Body of pancreas (tissue), 4 donors: Measurements from ENCODE around the gene AGAP1. TPM values are rescaled to one million over a fixed set of nuclear protein-coding genes. Genes with fewer than 3 reads are reported as not detected.

Source experiments
- ATAC-seq: fragments of 150-250 bp; one replicate; pipeline ENCODE4 v1.9.1; 2016
- DNase-seq, 4 donors: peaks; one replicate each; pipeline ENCODE4 v3.0.0-alpha.2; 2019
- H3K27ac ChIP-seq, 4 donors: fragments of 200-600 bp; sonication (generic); 1 replicate in 3 of 4; 2 replicates in 1 of 4; pipeline versions ENCODE4 v1.5.1 to v1.6.1; 2016 to 2019; ENCODE audit warnings: mild to moderate bottlenecking in 1 of 4, mixed read lengths in 1 of 4, moderate library complexity in 1 of 4
- H3K27me3 ChIP-seq, 2 donors: fragments of 200-600 bp; sonication (generic); one replicate each; pipeline ENCODE4 v1.6.0; 2016; ENCODE audit warnings: mild to moderate bottlenecking in 1 of 2
- H3K36me3 ChIP-seq, 2 donors: fragments of 200-600 bp; sonication (generic); replicated peaks in 1 of 2; 2 replicates each; pipeline ENCODE4 v1.5.1; 2016; ENCODE audit warnings: low read depth in 2 of 2; ENCODE audit not compliant: insufficient read depth in 1 of 2
- H3K4me1 ChIP-seq: fragments of 200-600 bp; sonication (generic); one replicate; pipeline ENCODE4 v1.6.0; 2016
- H3K4me3 ChIP-seq, 2 donors: fragments of 200-600 bp; sonication (generic); 1 replicate in 1 of 2; 2 replicates in 1 of 2; pipeline ENCODE4 v1.5.1; 2016 to 2019
- H3K9me3 ChIP-seq, 3 donors: fragments of 200-600 bp; sonication (generic); 1 replicate in 2 of 3; 2 replicates in 1 of 3; pipeline ENCODE4 v1.5.1; 2016
- CTCF ChIP-seq, 7 experiments: fragments of 450-650 bp in 4 of 7; fragments of 200-600 bp in 3 of 7; sonication (generic) in 3 of 7; IDR thresholded peaks; one replicate each; pipeline ENCODE4 v1.5.1; 2016 to 2019; ENCODE audit warnings: antibody characterized with exemption in 7 of 7
- POLR2A ChIP-seq, 3 donors: fragments of 450-650 bp; IDR thresholded peaks; one replicate each; pipeline ENCODE4 v1.6.1; 2016; ENCODE audit warnings: antibody characterized with exemption in 3 of 3, mild to moderate bottlenecking in 2 of 3
- WGBS, 2 donors: methylation state at CpG; one replicate each; pipeline ENCODE4 v1.1.5; 2017; 5-methylcytosine and 5-hydroxymethylcytosine counted together
- intact Hi-C: fragments of 100-400 bp; cut with DNase I; formaldehyde crosslinking; loops from one replicate; pipeline ENCODE4 v1.15.1; 2023
- total RNA-seq, 2 donors: library from RNA; depleted of rRNA; stranded (reverse); fragments of >200 nt; gene quantifications; one replicate each; pipeline ENCODE4 v1.1.0, GENCODE V29; 2016

Gene AGAP1
- total RNA-seq, 2 donors from 2014 or later = 21.3 to 32.6 TPM

- Histone ChIP-seq H3K36me3 (no peaks in the 10 kb centered on the region), H3K9me3 (no peaks in the 10 kb centered on the region), H3K27ac (no peak overlapping the region), H3K27me3 (no peaks in the 10 kb centered on the region), H3K4me1 (peaks cover 41% of the 10 kb centered on the region), H3K4me3 (no peak overlapping the region)
- DNase-seq = no peak
- TF ChIP-seq CTCF (IDR thresholded peaks at IDR 0.05) = no peak
- TF ChIP-seq POLR2A (IDR thresholded peaks at IDR 0.05) = no peak
- ATAC-seq = no peak
- intact Hi-C loops = no loop called here
- WGBS, 2 donors = 84 to 90% methylated on average over 22 to 24 of the region's 24 CpGs
These were observed 5.3 kb downstream of the AGAP1 start for GRCh38 chr2:235498946-235499812.

GRCh38 chr2:235500110-235500760 is 6.4 kb downstream of the AGAP1 start:
- no peak for TF ChIP-seq CTCF (IDR thresholded peaks at IDR 0.05)
- no peak for TF ChIP-seq POLR2A (IDR thresholded peaks at IDR 0.05)
- intact Hi-C loops = no loop called here
- no peak for ATAC-seq
- no peak for DNase-seq
- Histone ChIP-seq H3K36me3 (no peaks in the 10 kb centered on the region), H3K4me3 (no peak overlapping the region), H3K27ac (no peak overlapping the region), H3K27me3 (no peaks in the 10 kb centered on the region), H3K4me1 (peaks cover 47% of the 10 kb centered on the region), H3K9me3 (no peaks in the 10 kb centered on the region)
- WGBS, 2 donors = 59 to 66% methylated on average over 8 to 13 of the region's 13 CpGs

GRCh38 chr2:235500761-235501672 is 7.2 kb downstream of the AGAP1 start:
- intact Hi-C loops = no loop called here
- Histone ChIP-seq H3K27ac (no peak overlapping the region), H3K36me3 (no peaks in the 10 kb centered on the region), H3K4me1 (peaks cover 46% of the 10 kb centered on the region), H3K9me3 (no peaks in the 10 kb centered on the region), H3K27me3 (no peaks in the 10 kb centered on the region), H3K4me3 (no peak overlapping the region)
- TF ChIP-seq CTCF (IDR thresholded peaks at IDR 0.05) (no peak), POLR2A (IDR thresholded peaks at IDR 0.05) (no peak)
- ATAC-seq = no peak
- DNase-seq = no peak
- WGBS, 2 donors = 79 to 88% methylated on average over 17 to 18 of the region's 18 CpGs

GRCh38 chr2:235501673-235502031 is 7.8 kb downstream of the AGAP1 start:
- no peak overlapping the region for H3K4me3 ChIP-seq
- no peaks in the 10 kb centered on the region for H3K27me3 ChIP-seq
- DNase-seq = no peak
- 59 to 76% methylated on average over 7 of the region's 7 CpGs for whole genome bisulfite sequencing, 2 donors
- ATAC-seq = no peak
- peaks cover 47% of the 10 kb centered on the region for H3K4me1 ChIP-seq
- no peaks in the 10 kb centered on the region for H3K9me3 ChIP-seq
- no peak for TF ChIP-seq POLR2A (IDR thresholded peaks at IDR 0.05)
- no peak for TF ChIP-seq CTCF (IDR thresholded peaks at IDR 0.05)
- no peaks in the 10 kb centered on the region for H3K36me3 ChIP-seq
- intact Hi-C loops = no loop called here
- no peak overlapping the region for H3K27ac ChIP-seq
